GM12878 (cell line): ENCODE data around the gene BUB1. TPM values are rescaled to one million over a fixed set of nuclear protein-coding genes. Genes with fewer than 3 reads are reported as not detected.

ENCODE experiments used
- BCL3 ChIP-seq: IDR thresholded peaks from 2 replicates; pipeline ENCODE4 v1.6.1; 2011; ENCODE audit warnings: borderline replicate concordance, low read depth, mild to moderate bottlenecking, moderate library complexity, low read length; ENCODE audit not compliant: insufficient read depth, poor library complexity, severe bottlenecking
- CBX3 ChIP-seq: fragments of 200-600 bp; sonication (generic); IDR thresholded peaks from 2 replicates; pipeline ENCODE4 v1.6.1; 2016; ENCODE audit warnings: low read depth, borderline replicate concordance
- CREB1 ChIP-seq: IDR thresholded peaks from 2 replicates; pipeline ENCODE4 v1.6.1; 2012; ENCODE audit warnings: low read depth, mild to moderate bottlenecking, inconsistent platforms
- CREM ChIP-seq: IDR thresholded peaks from 2 replicates; pipeline ENCODE4 v1.6.1; 2014; ENCODE audit warnings: antibody characterized with exemption, low read depth
- ELK1 ChIP-seq: IDR thresholded peaks from 2 replicates; pipeline ENCODE4 v1.6.1; 2012; ENCODE audit warnings: low read depth, low read length, improper control_type of control experiment
- EP300 ChIP-seq, 2 experiments: fragments of 150-350 bp in 1 of 2; IDR thresholded peaks; 2 replicates each; pipeline ENCODE4 v1.6.1; 2011 to 2012; ENCODE audit warnings: low read depth in 2 of 2, low read length in 2 of 2, borderline replicate concordance in 1 of 2, improper control_type of control experiment in 1 of 2, inconsistent platforms in 1 of 2; ENCODE audit not compliant: control insufficient read depth in 1 of 2
- FOXM1 ChIP-seq: IDR thresholded peaks from 2 replicates; pipeline ENCODE4 v1.6.1; 2012; ENCODE audit warnings: low read depth, mild to moderate bottlenecking, inconsistent platforms, low read length, moderate library complexity
- IKZF1 ChIP-seq: fragments of 450-650 bp; conservative IDR thresholded peaks from 2 replicates; pipeline ENCODE4 v1.6.1; 2017; ENCODE audit warnings: antibody characterized with exemption, mild to moderate bottlenecking
- IRF5 ChIP-seq: fragments of 450-650 bp; IDR thresholded peaks from 2 replicates; pipeline ENCODE4 v1.6.1; 2017; ENCODE audit warnings: borderline replicate concordance
- JUNB ChIP-seq: IDR thresholded peaks from 2 replicates; pipeline ENCODE4 v1.6.1; 2016; ENCODE audit warnings: antibody characterized with exemption, mild to moderate bottlenecking
- KDM1A ChIP-seq: fragments of 200-600 bp; sonication (generic); IDR thresholded peaks from 2 replicates; pipeline ENCODE4 v1.6.1; 2016; ENCODE audit warnings: borderline replicate concordance
- KLF5 ChIP-seq: fragments of 450-650 bp; IDR thresholded peaks from 2 replicates; pipeline ENCODE4 v1.6.1; 2014; ENCODE audit warnings: mild to moderate bottlenecking; ENCODE audit not compliant: partially characterized antibody
- MXI1 ChIP-seq: fragments of 150-350 bp; IDR thresholded peaks from 2 replicates; pipeline ENCODE4 v1.6.1; 2011; ENCODE audit warnings: low read depth, mild to moderate bottlenecking, inconsistent platforms, low read length, improper control_type of control experiment
- PBX3 ChIP-seq: IDR thresholded peaks from 2 replicates; pipeline ENCODE4 v1.6.1; 2011; ENCODE audit warnings: mild to moderate bottlenecking, low read depth, low read length, moderate library complexity; ENCODE audit not compliant: insufficient replicate concordance
- PML ChIP-seq: IDR thresholded peaks from 2 replicates; pipeline ENCODE4 v1.6.1; 2012; ENCODE audit warnings: low read length, inconsistent platforms
- RELA ChIP-seq: fragments of 450-650 bp; IDR thresholded peaks from 2 replicates; pipeline ENCODE4 v1.8.0; 2014; ENCODE audit warnings: borderline replicate concordance; ENCODE audit not compliant: partially characterized antibody
- RFX5 ChIP-seq: IDR thresholded peaks from 2 replicates; pipeline ENCODE4 v1.6.1; 2011; ENCODE audit warnings: low read depth, low read length, improper control_type of control experiment
- SP1 ChIP-seq: IDR thresholded peaks from one replicate; pipeline ENCODE4 v1.6.1; 2011; ENCODE audit warnings: low read depth, low read length
- SUZ12 ChIP-seq: fragments of 200-600 bp; sonication (generic); IDR thresholded peaks from one replicate; pipeline ENCODE4 v1.6.1; 2018; ENCODE audit warnings: antibody characterized with exemption, mild to moderate bottlenecking; ENCODE audit not compliant: unreplicated experiment
- TARDBP ChIP-seq: IDR thresholded peaks from 2 replicates; pipeline ENCODE4 v1.6.1; 2016; ENCODE audit warnings: borderline replicate concordance
- ZBED1 ChIP-seq: IDR thresholded peaks from 2 replicates; pipeline ENCODE4 v1.6.1; 2016; ENCODE audit warnings: borderline replicate concordance
- polyA plus RNA-seq, 11 experiments: library from polyadenylated mRNA; depleted of rRNA in 4 of 11; unstranded in 6 of 11; stranded (reverse) in 5 of 11; fragments of >200 nt; fragmentation: Nextera tagmentation in 4 of 11; fragmentation: Illumina TruSeq in 1 of 11; extraction: Ambion mirVana in 4 of 11; extraction: Trizol in 1 of 11; gene quantifications; 1 replicate in 1 of 11; 2 replicates in 10 of 11; pipeline versions ENCODE4 v1.2.1 to v1.2.3, GENCODE V29; 2011 to 2016; ENCODE audit warnings: inconsistent platforms in 2 of 11, missing spikeins in 2 of 11, low read depth in 1 of 11
- total RNA-seq, 4 experiments: library from RNA; depleted of rRNA in 3 of 4; stranded (reverse); fragments of >200 nt in 3 of 4; fragmentation: Illumina TruSeq in 1 of 4; extraction: Trizol in 1 of 4; gene quantifications; 2 replicates each; pipeline versions ENCODE4 v1.2.1 to v1.2.3, GENCODE V29; 2013 to 2021

Gene BUB1
- total and polyA plus RNA-seq, 10 of the 15 experiments (the other 5 are each of a cell fraction or from before 2014, with no cell fraction given): 52.4 to 142 (median 88.9) TPM

- no peak for TF ChIP-seq PBX3
- 0 out of 2 replicates have a peak, but pooled peaks have one; percentile 33 for TF ChIP-seq IKZF1
- no peak for TF ChIP-seq KDM1A
- TF ChIP-seq MXI1: no peak
- TF ChIP-seq TARDBP: no peak
- TF ChIP-seq CBX3: no peak
- no peak for TF ChIP-seq ELK1
- peak in 1 of 2 experiments; percentile 42; a peak in 1 of 4 replicates for TF ChIP-seq EP300 (IDR thresholded peaks at IDR 0.05; ENCODE audit: borderline replicate concordance in 1 of 2, control insufficient read depth in 1 of 2, low read depth in 2 of 2, low read length in 2 of 2)
- peak; percentile 33 for TF ChIP-seq RELA
- TF ChIP-seq IRF5: no peak
- TF ChIP-seq FOXM1: peak; percentile 78; the same call in 1 of the 2 replicates
- TF ChIP-seq SP1: no peak
- TF ChIP-seq PML: no peak
- TF ChIP-seq ZBED1: 0 out of 2 replicates have a peak, but pooled peaks have one; percentile 28
- no peak for TF ChIP-seq KLF5
- no peak for TF ChIP-seq JUNB
- TF ChIP-seq RFX5: no peak
- 0 out of 2 replicates have a peak, but pooled peaks have one; percentile 27 for TF ChIP-seq CREM
- TF ChIP-seq SUZ12: no peak
- TF ChIP-seq CREB1: no peak
- no peak for TF ChIP-seq BCL3
Observed at GRCh38 chr2:110718382-110718781, 40.5 kb upstream of the BUB1 start (continued).
